Testis (tissue), 3 donors: ENCODE data around the gene PAM16. TPM values are rescaled to one million over a fixed set of nuclear protein-coding genes. Genes with fewer than 3 reads are reported as not detected.

Experiments
- DNase-seq: peaks from one replicate; pipeline ENCODE4 v3.0.0-alpha.2; 2019
- H3K27ac ChIP-seq, 2 donors: fragments of 200-600 bp; sonication (generic); one replicate each; pipeline ENCODE4 v1.5.1; 2019
- H3K27me3 ChIP-seq: fragments of 200-600 bp; sonication (generic); one replicate; pipeline ENCODE4 v1.5.1; 2019
- H3K36me3 ChIP-seq: fragments of 200-600 bp; sonication (generic); one replicate; pipeline ENCODE4 v1.5.1; 2017; ENCODE audit warnings: low read depth; ENCODE audit errors: missing control alignments
- H3K4me1 ChIP-seq: fragments of 200-600 bp; sonication (generic); one replicate; pipeline ENCODE4 v1.5.1; 2019
- H3K4me3 ChIP-seq, 2 donors: fragments of 200-600 bp; sonication (generic); one replicate each; pipeline ENCODE4 v1.5.1; 2017 to 2019
- H3K9me3 ChIP-seq: fragments of 200-600 bp; sonication (generic); one replicate; pipeline ENCODE4 v1.5.1; 2017
- POLR2A ChIP-seq: fragments of 450-650 bp; IDR thresholded peaks from one replicate; pipeline ENCODE4 v1.6.1; 2017; ENCODE audit warnings: antibody characterized with exemption, mild to moderate bottlenecking, moderate library complexity
- WGBS, 2 donors: methylation state at CpG; one replicate each; pipeline ENCODE4 v1.1.5; 2018; 5-methylcytosine and 5-hydroxymethylcytosine counted together
- intact Hi-C: fragments of 100-400 bp; cut with DNase I; formaldehyde crosslinking; loops from one replicate; pipeline ENCODE4 v1.15.1; 2023; ENCODE audit warnings: low total_unique reads
- polyA plus RNA-seq: library from polyadenylated mRNA; stranded (reverse); fragments of 350-450 nt; fragmentation: Illumina TruSeq; extraction: RNeasy Lipid Tissue Mini Kit (QIAGEN cat#74804); gene quantifications from one replicate; pipeline ENCODE4 v1.2.3, GENCODE V29; 2014; ENCODE audit warnings: low read depth, low replicate concordance; ENCODE audit not compliant: insufficient read depth
- total RNA-seq, 2 donors: library from RNA; depleted of rRNA; stranded (reverse); fragments of >200 nt; gene quantifications; one replicate each; pipeline ENCODE4 v1.2.3, GENCODE V29; 2016
- TF ChIP-seq, protein P1 (sequence below), 3 experiments: fragments of 450-650 bp in 2 of 3; fragments of 200-600 bp in 1 of 3; sonication (generic) in 1 of 3; IDR thresholded peaks; one replicate each; pipeline ENCODE4 v1.5.1; 2016 to 2019; ENCODE audit warnings: antibody characterized with exemption in 3 of 3, mild to moderate bottlenecking in 2 of 3, moderate library complexity in 1 of 3

PAM16 gene
- total and polyA plus RNA-seq, 3 donors from 2014 or later: 61.8 to 148 (median 126) TPM

DNA sequence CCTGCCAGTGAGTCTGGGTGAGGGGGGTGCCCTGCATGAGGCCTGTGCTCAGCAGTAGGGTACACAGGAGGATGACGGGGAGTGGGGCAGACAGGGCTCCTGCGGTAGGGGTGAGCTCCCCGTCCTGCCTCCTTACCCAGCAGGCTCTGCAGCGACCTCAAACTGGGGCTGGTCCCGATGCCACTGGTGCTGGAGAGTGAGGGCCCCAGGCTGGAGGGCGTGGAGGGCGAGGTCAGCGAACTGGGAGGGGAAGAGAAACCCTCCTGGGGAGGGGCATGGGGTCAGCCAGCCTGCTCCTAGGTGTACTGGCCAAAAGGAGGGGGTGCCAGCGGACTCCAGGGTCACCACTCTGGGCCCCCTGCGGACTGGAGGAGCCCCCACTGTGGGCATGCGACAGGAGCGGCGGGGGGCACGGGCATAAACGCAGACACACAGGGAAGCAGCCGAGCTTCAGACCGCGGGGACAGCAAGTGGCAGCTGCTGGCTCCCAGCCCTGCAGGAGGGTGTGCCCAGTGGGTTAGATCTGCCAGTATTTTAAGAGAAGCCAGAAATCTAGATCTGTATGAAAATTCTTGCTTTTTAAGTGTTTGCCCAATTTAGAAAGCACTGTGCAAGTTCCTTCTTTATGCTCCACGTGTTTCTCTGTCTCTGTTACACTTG lies 11.5 kb upstream of the PAM16 start:
- 82 to 90% methylated on average over 10 to 19 of the region's 19 CpGs for WGBS, 2 donors
- Histone ChIP-seq H3K27ac (no peak overlapping the region), H3K36me3 (no peaks in the 10 kb centered on the region), H3K4me1 (no peaks in the 10 kb centered on the region), H3K27me3 (no peaks in the 10 kb centered on the region), H3K4me3 (no peak overlapping the region), H3K9me3 (no peaks in the 10 kb centered on the region)
- no peak for DNase-seq
- TF ChIP-seq POLR2A: no peak
- TF ChIP-seq, protein P1, sequence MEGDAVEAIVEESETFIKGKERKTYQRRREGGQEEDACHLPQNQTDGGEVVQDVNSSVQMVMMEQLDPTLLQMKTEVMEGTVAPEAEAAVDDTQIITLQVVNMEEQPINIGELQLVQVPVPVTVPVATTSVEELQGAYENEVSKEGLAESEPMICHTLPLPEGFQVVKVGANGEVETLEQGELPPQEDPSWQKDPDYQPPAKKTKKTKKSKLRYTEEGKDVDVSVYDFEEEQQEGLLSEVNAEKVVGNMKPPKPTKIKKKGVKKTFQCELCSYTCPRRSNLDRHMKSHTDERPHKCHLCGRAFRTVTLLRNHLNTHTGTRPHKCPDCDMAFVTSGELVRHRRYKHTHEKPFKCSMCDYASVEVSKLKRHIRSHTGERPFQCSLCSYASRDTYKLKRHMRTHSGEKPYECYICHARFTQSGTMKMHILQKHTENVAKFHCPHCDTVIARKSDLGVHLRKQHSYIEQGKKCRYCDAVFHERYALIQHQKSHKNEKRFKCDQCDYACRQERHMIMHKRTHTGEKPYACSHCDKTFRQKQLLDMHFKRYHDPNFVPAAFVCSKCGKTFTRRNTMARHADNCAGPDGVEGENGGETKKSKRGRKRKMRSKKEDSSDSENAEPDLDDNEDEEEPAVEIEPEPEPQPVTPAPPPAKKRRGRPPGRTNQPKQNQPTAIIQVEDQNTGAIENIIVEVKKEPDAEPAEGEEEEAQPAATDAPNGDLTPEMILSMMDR (IDR thresholded peaks at IDR 0.05): no peak
- intact Hi-C loops: no loop called here

DNA sequence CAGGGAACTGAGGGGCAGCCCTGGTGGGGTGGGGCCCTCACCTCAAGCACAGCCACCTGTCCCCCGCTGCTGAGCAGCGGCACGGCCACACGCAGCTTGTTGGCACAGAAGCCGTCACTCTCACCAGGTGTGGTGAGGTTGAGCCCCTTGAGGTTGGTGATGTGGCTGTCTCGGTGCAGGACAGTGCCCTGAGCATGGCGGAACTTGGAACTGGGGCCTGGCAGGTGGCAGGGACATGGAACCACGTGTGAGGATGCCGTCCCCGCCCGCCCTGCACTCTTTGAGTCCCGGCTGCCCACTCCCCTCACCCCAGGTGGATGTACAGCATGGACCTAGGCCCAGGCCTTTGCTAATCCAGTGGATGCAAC lies 10.8 kb upstream of the PAM16 start:
- TF ChIP-seq, protein P1 (IDR thresholded peaks at IDR 0.05): no peak
- no peak for TF ChIP-seq POLR2A
- intact Hi-C loops: no loop called here
- DNase-seq: no peak
- Histone ChIP-seq H3K27ac (no peak overlapping the region), H3K36me3 (no peaks in the 10 kb centered on the region), H3K9me3 (no peaks in the 10 kb centered on the region), H3K4me3 (no peak overlapping the region), H3K4me1 (no peaks in the 10 kb centered on the region), H3K27me3 (no peaks in the 10 kb centered on the region)
- WGBS, 2 donors: 89 to 97% methylated on average over 6 to 12 of the region's 12 CpGs

DNA sequence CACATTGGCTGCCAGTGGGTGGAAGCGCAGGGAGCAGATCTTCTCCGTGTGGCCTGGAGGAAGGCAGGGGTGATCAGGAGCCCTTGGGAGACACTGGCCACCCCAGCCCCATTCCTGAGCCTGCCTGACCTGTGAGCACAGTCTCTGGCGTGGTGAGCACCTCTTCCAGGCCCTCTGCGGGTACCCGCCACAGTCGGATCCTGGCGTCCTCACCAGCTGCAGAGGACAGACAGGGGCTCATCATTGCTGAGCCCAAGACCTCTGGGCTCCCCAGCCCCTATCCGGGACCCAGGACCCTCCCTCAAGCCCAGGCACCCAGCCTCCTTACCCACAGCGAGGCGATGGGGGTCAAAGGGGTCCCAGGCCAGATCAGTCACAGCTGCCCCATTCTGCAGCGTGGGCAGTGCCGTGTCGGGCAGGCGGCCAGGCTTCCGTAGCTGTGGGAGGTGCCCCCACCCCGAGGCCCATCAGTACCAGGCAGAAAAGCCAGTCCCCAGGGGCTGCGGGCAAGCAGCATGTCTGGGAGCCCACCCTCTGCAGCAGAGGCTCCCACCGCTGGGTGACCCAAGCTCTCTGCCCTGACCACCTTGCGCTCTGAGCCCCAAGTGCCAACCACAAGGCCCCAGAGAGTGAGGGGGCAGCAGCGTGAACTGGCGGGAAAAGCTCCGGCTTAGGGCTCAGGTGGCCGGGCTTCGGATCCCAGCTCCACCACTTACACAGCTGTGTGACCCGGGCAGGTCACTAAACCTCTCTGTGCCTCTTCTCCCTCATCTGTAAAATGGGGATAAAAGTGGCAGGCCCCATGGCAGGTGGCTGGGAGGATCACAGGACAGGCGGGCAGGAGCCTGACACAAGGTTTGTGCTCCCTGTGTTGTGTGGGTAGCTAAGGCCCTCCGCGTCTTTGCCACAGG lies 10.2 kb upstream of the PAM16 start:
- 86 to 99% methylated on average over 10 to 28 of the region's 28 CpGs for WGBS, 2 donors
- no peaks in the 10 kb centered on the region for H3K9me3 ChIP-seq
- no peaks in the 10 kb centered on the region for H3K36me3 ChIP-seq
- no peaks in the 10 kb centered on the region for H3K4me1 ChIP-seq
- no peak overlapping the region for H3K4me3 ChIP-seq
- no peaks in the 10 kb centered on the region for H3K27me3 ChIP-seq
- no peak overlapping the region for H3K27ac ChIP-seq
- DNase-seq: no peak
- intact Hi-C loops: no loop called here
- TF ChIP-seq, protein P1 (IDR thresholded peaks at IDR 0.05): no peak
- TF ChIP-seq POLR2A: no peak

DNA sequence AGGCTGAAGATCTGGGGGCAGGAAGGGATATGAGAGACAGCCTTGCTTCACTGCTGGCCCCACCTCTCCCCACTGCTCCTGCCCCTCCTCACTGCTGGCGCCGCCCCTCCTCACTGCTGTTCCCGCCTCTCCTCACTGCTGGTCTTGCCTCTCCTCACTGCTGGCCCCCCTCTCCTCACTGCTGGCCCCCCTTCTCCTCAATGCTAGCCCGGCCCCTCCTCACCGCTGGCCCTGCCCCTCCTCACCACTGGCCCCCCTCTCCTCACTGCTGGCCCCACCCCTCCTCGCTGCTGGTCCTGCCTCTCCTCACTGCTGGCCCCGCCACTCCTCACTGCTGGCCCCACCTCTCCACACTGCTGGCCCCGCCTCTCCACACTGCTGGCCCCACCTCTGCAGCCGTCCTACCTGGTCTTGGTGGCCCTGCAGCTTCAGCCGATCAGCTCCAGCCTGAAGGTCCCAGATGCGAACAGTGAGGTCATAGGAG lies 9.5 kb upstream of the PAM16 start:
- WGBS, 2 donors: 86 to 87% methylated on average over 9 to 11 of the region's 11 CpGs
- Histone ChIP-seq H3K9me3 (no peaks in the 10 kb centered on the region), H3K27ac (no peak overlapping the region), H3K27me3 (no peaks in the 10 kb centered on the region), H3K4me1 (no peaks in the 10 kb centered on the region), H3K36me3 (no peaks in the 10 kb centered on the region), H3K4me3 (no peak overlapping the region)
- no peak for DNase-seq
- intact Hi-C loops: no loop called here
- no peak for TF ChIP-seq POLR2A
- TF ChIP-seq, protein P1 (IDR thresholded peaks at IDR 0.05): no peak
